Psoas muscle (tissue), 8 donors: ENCODE results near the gene MLLT10. TPM values are rescaled to one million over a fixed set of nuclear protein-coding genes. Genes with fewer than 3 reads are reported as not detected.

Source experiments
- ATAC-seq, 4 donors: fragments of 200-7000 bp; cut with Tn5 transposase; one replicate each; pipeline ENCODE4 v1.9.1; 2020; ENCODE audit warnings: moderate library complexity in 3 of 4, mild to moderate bottlenecking in 2 of 4
- DNase-seq, 2 donors: peaks; one replicate each; pipeline ENCODE4 v3.0.0-alpha.2; 2020
- H3K27ac ChIP-seq: fragments of 200-600 bp; one replicate; pipeline ENCODE4 v1.8.0; 2022
- H3K27me3 ChIP-seq, 3 donors: fragments of 200-600 bp in 1 of 3; one replicate each; pipeline versions ENCODE4 v1.6.1 to v1.8.0; 2013 to 2022; ENCODE audit warnings: low read length in 2 of 3, mild to moderate bottlenecking in 2 of 3, moderate library complexity in 1 of 3; ENCODE audit not compliant: insufficient read depth in 3 of 3
- H3K36me3 ChIP-seq, 2 donors: fragments of 200-600 bp in 1 of 2; one replicate each; pipeline versions ENCODE4 v1.6.1 to v1.8.0; 2013 to 2022; ENCODE audit warnings: low read depth in 1 of 2, mild to moderate bottlenecking in 1 of 2, moderate library complexity in 1 of 2; ENCODE audit not compliant: insufficient read depth in 1 of 2
- H3K4me1 ChIP-seq: fragments of 200-600 bp; one replicate; pipeline ENCODE4 v1.8.0; 2022
- H3K4me3 ChIP-seq: fragments of 200-600 bp; one replicate; pipeline ENCODE4 v1.8.0; 2022; ENCODE audit warnings: mild to moderate bottlenecking
- H3K9me3 ChIP-seq: fragments of 200-600 bp; one replicate; pipeline ENCODE4 v1.8.0; 2022
- CTCF ChIP-seq: fragments of 200-600 bp; IDR thresholded peaks from one replicate; pipeline ENCODE4 v1.8.0; 2022; ENCODE audit warnings: antibody characterized with exemption
- WGBS, 3 donors: extraction: QIAGEN DNeasy Blood & Tissue Kit; methylation state at CpG; one replicate each; pipeline versions ENCODE4 v1.1.6 to v1.1.7; 2013; 5-methylcytosine and 5-hydroxymethylcytosine counted together
- intact Hi-C, 2 donors: fragments of 100-400 bp; cut with DNase I; formaldehyde crosslinking; loops; one replicate each; pipeline versions ENCODE4 v1.11.0 to v1.14.2; 2022
- polyA plus RNA-seq, 3 donors: library from polyadenylated mRNA; stranded (reverse); fragments of 200-250 nt; gene quantifications; one replicate each; pipeline ENCODE4 v1.2.3, GENCODE V29; 2013
- total RNA-seq, 4 donors: library from RNA; stranded (reverse); fragmentation: NEBNext Ultra II Directional in 2 of 4; extraction: Animal tissue kit (Norgen Biotek cat#: 25700) in 2 of 4; gene quantifications; one replicate each; pipeline versions ENCODE4 v1.2.1 to v1.2.4, GENCODE V29; 2021 to 2023
- donor health status: healthy with polysubstance abuse.
- donor health status: DM: no; HTN: no; CAD: no; lungs with moderate emphysema.
- donor health status: Bipolar disorder and iron deficiency.
- donor health status: healthy.
- donor health status: DM: yes; HTN: yes; CAD: no.
- donor health status: DM: no; HTN: no; CAD: no.
- donor health status: DM: no; HTN: no; CAD: no.
- donor health status: DM: yes; HTN: yes; CAD: no.

MLLT10 gene
- total and polyA plus RNA-seq, 7 donors = 9.6 to 21.1 (median 13.3) TPM

GRCh38 chr10:21490028-21490710 lies 43.9 kb upstream of the MLLT10 start:
- ATAC-seq (no peak), DNase-seq (no peak)
- Histone ChIP-seq H3K27ac (no peak overlapping the region), H3K4me1 (no peaks in the 10 kb centered on the region), H3K9me3 (no peaks in the 10 kb centered on the region), H3K4me3 (no peak overlapping the region), H3K27me3 (peaks cover 0 to 1% (median 0%) of the 10 kb centered on the region in 3 donors), H3K36me3 (no peaks in the 10 kb centered on the region)
- no peak for TF ChIP-seq CTCF
- intact Hi-C loops = loop anchor here (10.0 kb wide), 4 partner anchors 405 to 835 kb away; partner anchors contain the start of genes BMI1 (in 1 of the 2) and COMMD3 (in 1 of the 2)
- 97 to 98% (median 98%) methylated on average over 4 of the region's 4 CpGs for WGBS, 3 donors

- H3K4me1 ChIP-seq = no peaks in the 10 kb centered on the region
- H3K36me3 ChIP-seq = no peaks in the 10 kb centered on the region
- H3K4me3 ChIP-seq = no peak overlapping the region
- peaks cover 0 to 1% (median 0%) of the 10 kb centered on the region in 3 donors for H3K27me3 ChIP-seq
- intact Hi-C loops = loop anchor here (10.0 kb wide), 4 partner anchors 406 to 834 kb away; partner anchors contain the start of genes BMI1 (in 1 of the 2) and COMMD3 (in 1 of the 2)
- DNase-seq (no peak), ATAC-seq (no peak)
- TF ChIP-seq CTCF = no peak
- WGBS, 3 donors = 78 to 82% (median 81%) methylated on average over 2 of the region's 2 CpGs
- no peaks in the 10 kb centered on the region for H3K9me3 ChIP-seq
- no peak overlapping the region for H3K27ac ChIP-seq
Measured at GRCh38 chr10:21490711-21491105, 43.3 kb upstream of the MLLT10 start.

- intact Hi-C loops = loop anchor here (10.0 kb wide), 4 partner anchors 408 to 832 kb away; partner anchors contain the start of genes BMI1 (in 1 of the 2) and COMMD3 (in 1 of the 2)
- DNase-seq (no peak), ATAC-seq (no peak)
- no peak overlapping the region for H3K27ac ChIP-seq
- H3K4me1 ChIP-seq = no peaks in the 10 kb centered on the region
- H3K36me3 ChIP-seq = no peaks in the 10 kb centered on the region
- no peaks in the 10 kb centered on the region for H3K9me3 ChIP-seq
- TF ChIP-seq CTCF = no peak
- H3K4me3 ChIP-seq = no peak overlapping the region
- WGBS, 3 donors = 79 to 83% (median 79%) methylated on average over 3 of the region's 3 CpGs
- peaks cover 0 to 1% (median 0%) of the 10 kb centered on the region in 3 donors for H3K27me3 ChIP-seq
Measured at GRCh38 chr10:21492421-21492820, 41.6 kb upstream of the MLLT10 start.

GRCh38 chr10:21493784-21494183 lies 40.2 kb upstream of the MLLT10 start:
- H3K27ac ChIP-seq = no peak overlapping the region
- DNase-seq = no peak
- intact Hi-C loops = loop anchor here (2.0 to 10.0 kb wide), 5 partner anchors 239 to 831 kb away; partner anchors contain the start of genes BMI1 (in 1 of the 2) and COMMD3 (in 1 of the 2)
- no peak for ATAC-seq
- TF ChIP-seq CTCF = no peak
- no peaks in the 10 kb centered on the region for H3K4me1 ChIP-seq
- no peaks in the 10 kb centered on the region for H3K9me3 ChIP-seq
- no peaks in the 10 kb centered on the region for H3K36me3 ChIP-seq
- 78 to 87% (median 81%) methylated on average over 9 of the region's 9 CpGs for WGBS, 3 donors
- peak overlapping the region; percentile 83 for H3K4me3 ChIP-seq
- peaks cover 0 to 4% (median 1%) of the 10 kb centered on the region in 3 donors for H3K27me3 ChIP-seq
